Measurements from ENCODE around the gene TTC21B.

Gene TTC21B

DNA sequence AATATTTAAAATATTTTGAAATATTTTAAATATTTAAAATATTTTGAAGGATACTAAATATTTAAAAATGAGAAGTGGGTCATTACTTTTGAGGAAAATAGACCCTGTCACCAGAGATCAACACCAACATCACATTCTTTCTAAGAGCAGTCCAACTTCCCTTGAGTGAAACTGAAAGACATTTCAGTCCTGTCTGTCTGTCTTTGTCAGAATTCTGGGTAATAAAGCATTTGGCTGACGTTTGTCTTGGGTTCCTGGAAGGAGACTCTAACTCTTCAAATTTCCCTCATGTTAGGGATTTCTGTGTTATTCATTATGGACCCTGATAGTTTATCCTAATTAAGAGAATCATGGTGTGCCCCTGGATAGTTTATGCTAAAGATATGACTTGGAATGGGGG is 32.8 kb downstream of the TTC21B start:
- H3K4me3 ChIP-seq (ENCODE audit: low read depth, low read length, poor library complexity, severe bottlenecking), result no peak overlapping the region
- H3F3A ChIP-seq (ENCODE audit: insufficient read depth, low read length), result no peaks in the 10 kb centered on the region
- H3K27ac ChIP-seq (ENCODE audit: low read depth, low read length, poor library complexity, severe bottlenecking), result no peak overlapping the region
- H3K9me3 ChIP-seq (ENCODE audit: low read length), result no peaks in the 10 kb centered on the region
- H2AFZ ChIP-seq (ENCODE audit: low read length), result no peak overlapping the region
- no peaks in the 10 kb centered on the region for H3K27me3 ChIP-seq (ENCODE audit: insufficient read depth, low read length)
- H4K20me1 ChIP-seq (ENCODE audit: insufficient read depth, low read length), result no peaks in the 10 kb centered on the region
- H3K9me2 ChIP-seq (ENCODE audit: low read depth, low read length), result no peaks in the 10 kb centered on the region
- H3K4me2 ChIP-seq (ENCODE audit: low read length), result no peak overlapping the region
- H3K4me1 ChIP-seq (ENCODE audit: insufficient read depth, low read length, severe bottlenecking), result no peaks in the 10 kb centered on the region
- H3K36me3 ChIP-seq (ENCODE audit: insufficient read depth, low read length), result peaks cover 24% of the 10 kb centered on the region; the same call in 1 of the 2 replicates
- no peak overlapping the region for H3K9ac ChIP-seq (ENCODE audit: low read length)
- no peaks in the 10 kb centered on the region for H3K79me2 ChIP-seq (ENCODE audit: insufficient read depth, low read length)
- TF ChIP-seq, protein P1, sequence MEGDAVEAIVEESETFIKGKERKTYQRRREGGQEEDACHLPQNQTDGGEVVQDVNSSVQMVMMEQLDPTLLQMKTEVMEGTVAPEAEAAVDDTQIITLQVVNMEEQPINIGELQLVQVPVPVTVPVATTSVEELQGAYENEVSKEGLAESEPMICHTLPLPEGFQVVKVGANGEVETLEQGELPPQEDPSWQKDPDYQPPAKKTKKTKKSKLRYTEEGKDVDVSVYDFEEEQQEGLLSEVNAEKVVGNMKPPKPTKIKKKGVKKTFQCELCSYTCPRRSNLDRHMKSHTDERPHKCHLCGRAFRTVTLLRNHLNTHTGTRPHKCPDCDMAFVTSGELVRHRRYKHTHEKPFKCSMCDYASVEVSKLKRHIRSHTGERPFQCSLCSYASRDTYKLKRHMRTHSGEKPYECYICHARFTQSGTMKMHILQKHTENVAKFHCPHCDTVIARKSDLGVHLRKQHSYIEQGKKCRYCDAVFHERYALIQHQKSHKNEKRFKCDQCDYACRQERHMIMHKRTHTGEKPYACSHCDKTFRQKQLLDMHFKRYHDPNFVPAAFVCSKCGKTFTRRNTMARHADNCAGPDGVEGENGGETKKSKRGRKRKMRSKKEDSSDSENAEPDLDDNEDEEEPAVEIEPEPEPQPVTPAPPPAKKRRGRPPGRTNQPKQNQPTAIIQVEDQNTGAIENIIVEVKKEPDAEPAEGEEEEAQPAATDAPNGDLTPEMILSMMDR (IDR thresholded peaks at IDR 0.05; ENCODE audit: low read length), result no peak
- TF ChIP-seq EZH2 (IDR thresholded peaks at IDR 0.05; ENCODE audit: borderline replicate concordance, low read length), result no peak

DNA sequence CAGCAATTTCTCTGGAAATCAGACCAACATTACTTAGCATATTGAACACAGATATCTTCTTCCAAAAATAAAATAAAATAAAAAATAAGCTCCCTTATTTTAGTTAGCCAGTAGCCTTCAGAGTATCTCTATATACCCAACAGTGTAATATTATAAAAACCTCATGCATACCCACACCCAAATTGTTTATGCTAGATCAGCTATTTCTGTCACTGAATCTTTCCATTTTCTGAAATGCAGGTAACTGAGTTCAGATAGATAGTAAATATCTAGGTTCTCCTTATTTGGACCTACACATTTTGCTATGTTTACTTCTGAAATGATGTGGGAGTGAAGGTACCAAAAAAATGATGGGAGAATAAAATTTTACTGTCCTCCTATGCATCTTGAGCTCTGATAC is 39.9 kb downstream of the TTC21B start:
- Histone ChIP-seq H3K36me3 (ENCODE audit: insufficient read depth, low read length) (peaks cover 36% of the 10 kb centered on the region; the same call in 1 of the 2 replicates), H3K9me2 (ENCODE audit: low read depth, low read length) (no peaks in the 10 kb centered on the region)

GRCh38 chr2:165911981-165912380 is 41.6 kb downstream of the TTC21B start:
- no peaks in the 10 kb centered on the region for H3K9me3 ChIP-seq (ENCODE audit: low read length)
- no peaks in the 10 kb centered on the region for H3K4me1 ChIP-seq (ENCODE audit: insufficient read depth, low read length, severe bottlenecking)
- no peak overlapping the region for H3K4me3 ChIP-seq (ENCODE audit: low read depth, low read length, poor library complexity, severe bottlenecking)
- no peak for TF ChIP-seq EZH2 (IDR thresholded peaks at IDR 0.05; ENCODE audit: borderline replicate concordance, low read length)
- TF ChIP-seq, protein P1 (IDR thresholded peaks at IDR 0.05; ENCODE audit: low read length), result no peak
- no peak overlapping the region for H3K4me2 ChIP-seq (ENCODE audit: low read length)
- peaks cover 34% of the 10 kb centered on the region; the same call in 1 of the 2 replicates for H3K36me3 ChIP-seq (ENCODE audit: insufficient read depth, low read length)
- no peaks in the 10 kb centered on the region for H4K20me1 ChIP-seq (ENCODE audit: insufficient read depth, low read length)
- no peak overlapping the region for H2AFZ ChIP-seq (ENCODE audit: low read length)
- no peak overlapping the region for H3K9ac ChIP-seq (ENCODE audit: low read length)
- no peaks in the 10 kb centered on the region for H3K79me2 ChIP-seq (ENCODE audit: insufficient read depth, low read length)
- no peaks in the 10 kb centered on the region for H3K9me2 ChIP-seq (ENCODE audit: low read depth, low read length)
- no peaks in the 10 kb centered on the region for H3K27me3 ChIP-seq (ENCODE audit: insufficient read depth, low read length)
- no peak overlapping the region for H3K27ac ChIP-seq (ENCODE audit: low read depth, low read length, poor library complexity, severe bottlenecking)
- no peaks in the 10 kb centered on the region for H3F3A ChIP-seq (ENCODE audit: insufficient read depth, low read length)

More for the DNA sequence above, 39.9 kb downstream of the TTC21B start:
- Histone ChIP-seq H3K27me3 (ENCODE audit: insufficient read depth, low read length) (no peaks in the 10 kb centered on the region), H3K4me1 (ENCODE audit: insufficient read depth, low read length, severe bottlenecking) (no peaks in the 10 kb centered on the region), H3K79me2 (ENCODE audit: insufficient read depth, low read length) (no peaks in the 10 kb centered on the region), H3F3A (ENCODE audit: insufficient read depth, low read length) (no peaks in the 10 kb centered on the region), H2AFZ (ENCODE audit: low read length) (no peak overlapping the region), H3K4me3 (ENCODE audit: low read depth, low read length, poor library complexity, severe bottlenecking) (no peak overlapping the region), H3K4me2 (ENCODE audit: low read length) (no peak overlapping the region), H4K20me1 (ENCODE audit: insufficient read depth, low read length) (no peaks in the 10 kb centered on the region), H3K9me3 (ENCODE audit: low read length) (no peaks in the 10 kb centered on the region), H3K27ac (ENCODE audit: low read depth, low read length, poor library complexity, severe bottlenecking) (no peak overlapping the region), H3K9ac (ENCODE audit: low read length) (no peak overlapping the region)
- no peak for TF ChIP-seq EZH2 (IDR thresholded peaks at IDR 0.05; ENCODE audit: borderline replicate concordance, low read length)
- TF ChIP-seq, protein P1 (IDR thresholded peaks at IDR 0.05; ENCODE audit: low read length), result no peak
